Right lobe of liver (tissue), 4 donors: ENCODE measurements around the gene GALNS.

Experiments used
- POLR2A ChIP-seq: fragments of 450-650 bp; IDR thresholded peaks from one replicate; pipeline ENCODE4 v1.6.1; 2017; ENCODE audit warnings: antibody characterized with exemption, mild to moderate bottlenecking
- TF ChIP-seq, protein P1 (sequence below), 4 donors: fragments of 200-600 bp in 3 of 4; fragments of 450-650 bp in 1 of 4; IDR thresholded peaks; one replicate each; pipeline versions ENCODE4 v1.5.1 to v1.8.0; 2016 to 2022; ENCODE audit warnings: antibody characterized with exemption in 4 of 4, mild to moderate bottlenecking in 2 of 4
- donor health status: DM: no; HTN: no; CAD: no.
- donor health status: DM: no; HTN: no; CAD: no.
- donor health status: DM: no; HTN: yes; CAD: no.

DNA sequence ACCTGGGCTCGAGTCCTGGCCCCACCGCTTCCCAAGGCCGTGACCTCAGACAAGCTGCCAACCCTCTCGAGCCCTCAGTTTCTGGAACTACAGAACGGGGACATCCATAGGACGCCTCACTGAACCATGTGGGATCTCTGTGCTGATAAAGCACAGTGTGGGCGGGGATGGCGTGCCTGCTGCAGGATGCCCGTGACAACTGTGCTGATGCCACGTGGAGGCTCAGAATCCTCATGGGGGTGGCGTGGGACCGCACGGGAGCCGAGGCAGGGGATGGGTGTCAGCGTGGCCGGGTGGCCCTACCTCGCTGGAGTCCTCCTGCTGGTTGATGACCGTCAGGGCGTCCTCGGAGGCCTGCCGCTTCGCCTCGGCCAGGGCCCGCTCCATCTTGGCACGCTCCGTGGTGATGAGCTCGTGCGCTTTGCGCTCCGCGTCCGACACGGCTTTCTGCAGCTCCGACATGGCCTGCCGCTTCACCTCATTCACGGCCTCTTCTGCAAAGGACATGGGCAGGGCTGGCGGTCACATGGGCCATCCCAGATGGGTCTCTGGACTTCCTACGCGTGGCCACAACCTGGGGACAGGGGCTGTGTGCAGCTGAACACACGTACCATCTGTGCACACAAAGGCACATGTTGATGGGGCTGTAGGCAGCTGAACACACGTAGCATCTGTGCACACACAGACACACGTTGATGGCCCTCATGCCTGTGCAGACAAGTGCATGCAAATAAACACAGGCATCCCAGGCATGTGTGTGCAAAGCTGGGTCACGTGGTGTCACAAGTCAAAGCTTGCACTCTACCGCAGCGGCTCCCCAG lies 22.4 kb upstream of the GALNS start:
- TF ChIP-seq, protein P1, sequence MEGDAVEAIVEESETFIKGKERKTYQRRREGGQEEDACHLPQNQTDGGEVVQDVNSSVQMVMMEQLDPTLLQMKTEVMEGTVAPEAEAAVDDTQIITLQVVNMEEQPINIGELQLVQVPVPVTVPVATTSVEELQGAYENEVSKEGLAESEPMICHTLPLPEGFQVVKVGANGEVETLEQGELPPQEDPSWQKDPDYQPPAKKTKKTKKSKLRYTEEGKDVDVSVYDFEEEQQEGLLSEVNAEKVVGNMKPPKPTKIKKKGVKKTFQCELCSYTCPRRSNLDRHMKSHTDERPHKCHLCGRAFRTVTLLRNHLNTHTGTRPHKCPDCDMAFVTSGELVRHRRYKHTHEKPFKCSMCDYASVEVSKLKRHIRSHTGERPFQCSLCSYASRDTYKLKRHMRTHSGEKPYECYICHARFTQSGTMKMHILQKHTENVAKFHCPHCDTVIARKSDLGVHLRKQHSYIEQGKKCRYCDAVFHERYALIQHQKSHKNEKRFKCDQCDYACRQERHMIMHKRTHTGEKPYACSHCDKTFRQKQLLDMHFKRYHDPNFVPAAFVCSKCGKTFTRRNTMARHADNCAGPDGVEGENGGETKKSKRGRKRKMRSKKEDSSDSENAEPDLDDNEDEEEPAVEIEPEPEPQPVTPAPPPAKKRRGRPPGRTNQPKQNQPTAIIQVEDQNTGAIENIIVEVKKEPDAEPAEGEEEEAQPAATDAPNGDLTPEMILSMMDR (IDR thresholded peaks at IDR 0.05), result no peak
- no peak for TF ChIP-seq POLR2A
